Loucy (cell line): Measurements from ENCODE around the gene FANK1.

Experiments
- CTCF ChIP-seq: fragments of 200-600 bp; sonication (generic); conservative IDR thresholded peaks from 2 replicates; pipeline ENCODE4 v1.5.1; 2014; ENCODE audit warnings: mild to moderate bottlenecking, antibody characterized with exemption, low read length
- EZH2phosphoT487 ChIP-seq: fragments of 200-600 bp; IDR thresholded peaks from 2 replicates; pipeline ENCODE4 v1.6.1; 2018; ENCODE audit warnings: antibody characterized with exemption, mild to moderate bottlenecking, moderate library complexity, borderline replicate concordance

- TF ChIP-seq CTCF = no peak
- no peak for TF ChIP-seq EZH2phosphoT487
Measured at GRCh38 chr10:125878957-125879835, 17.2 kb upstream of the FANK1 start.
